GM12891 (cell line): ENCODE measurements around the gene OLA1.

Experiments used
- POLR2A ChIP-seq: IDR thresholded peaks from 2 replicates; pipeline ENCODE4 v1.6.1; 2011; ENCODE audit warnings: low read depth, low read length, control low read depth
- POLR2AphosphoS5 ChIP-seq: IDR thresholded peaks from 2 replicates; pipeline ENCODE4 v1.6.1; 2011; ENCODE audit warnings: low read depth, low read length, control low read depth
- POU2F2 ChIP-seq: IDR thresholded peaks from 2 replicates; pipeline ENCODE4 v1.6.1; 2011; ENCODE audit warnings: low read depth, mild to moderate bottlenecking, control low read depth, low read length, moderate library complexity
- TAF1 ChIP-seq: IDR thresholded peaks from 2 replicates; pipeline ENCODE4 v1.6.1; 2011; ENCODE audit warnings: low read depth, low read length, control low read depth

GRCh38 chr2:174222154-174222553 lies 26.2 kb downstream of the OLA1 start:
- no peak for TF ChIP-seq POLR2A
- TF ChIP-seq POLR2AphosphoS5 = no peak
- no peak for TF ChIP-seq TAF1
- TF ChIP-seq POU2F2 = no peak
